GM18520 (cell line): ENCODE measurements around the gene FEM1B.
"Not testable (repeated sequence)": the region's sequence is repeated elsewhere in the genome, so short reads cannot be mapped to it uniquely, and the experiment has no call there.

Experiments used
- ATAC-seq: cut with Tn5 transposase; IDR thresholded peaks from one replicate; pipeline ENCODE4 v1.9.1; 2021; ENCODE audit not compliant: unreplicated experiment

Gene FEM1B

GRCh38 chr15:68277603-68278344, at the start of gene FEM1B:
TSS of gene FEM1B (plus strand) at chr15:68277745. CDS start at chr15:68278418, 673 bp downstream.
- ATAC-seq, result peak; percentile 62

DNA sequence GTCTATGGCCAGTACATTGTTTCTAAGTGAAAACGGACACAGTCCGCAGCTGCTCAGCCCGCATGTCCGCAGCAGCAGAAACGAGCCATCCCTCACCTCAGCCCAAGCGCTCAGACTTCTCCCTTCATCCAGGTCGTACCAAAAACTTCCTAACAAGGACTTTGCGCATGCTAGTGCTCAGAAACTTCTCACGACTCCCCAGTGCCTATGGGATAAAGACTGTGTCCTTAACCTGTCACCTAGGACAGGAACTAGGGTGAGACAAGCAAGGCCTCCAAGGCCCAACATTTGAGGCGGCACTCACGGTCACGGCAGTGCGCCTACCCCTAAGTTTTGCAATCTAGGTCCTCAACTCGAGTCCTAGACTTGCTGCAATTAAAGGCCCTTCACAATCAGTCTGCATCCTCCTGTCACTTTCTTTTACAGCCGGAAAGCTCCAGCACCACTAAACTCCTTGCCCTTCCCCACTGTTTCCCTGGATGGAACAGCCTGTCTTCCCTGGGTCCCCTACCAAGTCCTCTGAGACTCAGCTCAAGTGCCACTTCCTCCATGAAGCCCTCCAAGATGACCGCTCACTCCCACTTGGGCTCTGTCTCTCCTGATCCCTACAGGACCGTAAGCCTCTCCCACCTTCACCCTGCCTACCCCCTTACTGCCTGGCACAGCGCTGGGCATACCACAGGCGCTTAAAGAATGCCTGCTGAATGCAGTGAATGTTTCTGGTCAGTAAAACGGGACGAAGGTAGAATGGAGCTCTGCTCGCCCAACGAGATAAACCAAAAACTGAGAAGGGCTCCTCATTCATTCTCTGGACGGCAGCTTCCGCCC, 49.2 kb upstream of the FEM1B start:
- no peak for ATAC-seq

DNA sequence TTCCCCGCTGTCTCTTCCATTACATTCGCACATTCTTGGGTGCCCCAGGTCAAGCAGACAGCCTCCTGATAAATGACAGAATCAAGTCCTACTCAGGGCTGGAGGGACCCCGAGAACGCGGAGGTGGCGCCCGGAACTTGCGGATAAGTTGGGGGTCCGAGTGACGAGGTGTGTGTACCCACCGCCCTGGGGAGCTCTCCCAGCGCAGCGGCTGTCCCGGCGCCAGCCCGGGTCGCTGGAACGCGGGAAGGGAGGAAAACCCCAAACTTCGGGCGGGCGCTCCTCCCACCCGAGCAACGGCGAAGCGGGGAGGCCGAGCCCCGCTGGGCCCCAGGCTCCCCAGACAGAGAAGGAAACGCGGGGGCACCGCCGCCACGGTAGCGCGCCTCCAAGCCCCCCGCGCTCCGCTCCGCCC, 48.6 kb upstream of the FEM1B start:
- ATAC-seq, result no peak

DNA sequence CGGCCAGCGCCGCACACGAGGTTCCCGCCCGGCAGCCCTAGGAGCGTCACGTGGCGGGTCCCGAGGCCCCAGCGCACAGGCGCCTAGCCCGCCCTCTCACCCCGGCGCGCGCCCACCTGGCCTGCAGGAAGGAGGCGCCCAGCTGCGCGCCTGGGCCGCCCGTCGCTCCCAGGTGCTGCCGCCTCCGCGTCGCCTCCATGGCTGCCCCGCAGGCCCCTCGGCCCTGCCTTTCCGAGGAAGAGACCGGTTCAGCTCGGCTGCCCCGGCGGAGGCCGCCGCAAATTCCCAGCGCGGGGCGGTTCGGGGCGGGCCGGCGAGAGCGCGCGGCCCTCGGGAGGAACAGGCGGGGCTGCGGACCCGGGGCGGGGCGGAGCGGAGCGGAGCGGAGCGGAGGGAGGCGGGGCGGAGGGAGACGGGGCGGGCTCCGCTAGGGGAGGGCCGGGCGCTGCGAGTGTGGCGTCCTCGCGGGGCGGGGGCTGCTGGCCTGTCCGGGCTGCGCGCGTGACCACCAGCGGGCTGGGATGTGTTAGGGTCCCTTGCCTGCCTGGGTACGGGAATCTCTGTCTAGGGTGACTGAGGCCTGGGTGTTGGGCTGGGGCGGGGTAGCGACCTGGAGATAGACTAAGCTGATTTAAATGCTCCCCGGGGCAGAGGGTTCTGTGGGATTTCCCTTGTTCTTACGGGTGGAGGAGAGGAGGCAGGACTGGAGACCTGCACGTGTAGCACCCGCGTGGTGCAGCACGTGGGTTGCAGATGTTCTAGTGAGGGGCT, 48.0 kb upstream of the FEM1B start, which contains the start of gene CLN6:
Gene CLN6 (minus strand): TSS at position 343 of the 771 bp plus-strand sequence. CDS start 144 bp downstream, at position 199.
- ATAC-seq, result peak; percentile 64

- no peak for ATAC-seq
Measured at GRCh38 chr15:68230157-68231100, 47.1 kb upstream of the FEM1B start.

DNA sequence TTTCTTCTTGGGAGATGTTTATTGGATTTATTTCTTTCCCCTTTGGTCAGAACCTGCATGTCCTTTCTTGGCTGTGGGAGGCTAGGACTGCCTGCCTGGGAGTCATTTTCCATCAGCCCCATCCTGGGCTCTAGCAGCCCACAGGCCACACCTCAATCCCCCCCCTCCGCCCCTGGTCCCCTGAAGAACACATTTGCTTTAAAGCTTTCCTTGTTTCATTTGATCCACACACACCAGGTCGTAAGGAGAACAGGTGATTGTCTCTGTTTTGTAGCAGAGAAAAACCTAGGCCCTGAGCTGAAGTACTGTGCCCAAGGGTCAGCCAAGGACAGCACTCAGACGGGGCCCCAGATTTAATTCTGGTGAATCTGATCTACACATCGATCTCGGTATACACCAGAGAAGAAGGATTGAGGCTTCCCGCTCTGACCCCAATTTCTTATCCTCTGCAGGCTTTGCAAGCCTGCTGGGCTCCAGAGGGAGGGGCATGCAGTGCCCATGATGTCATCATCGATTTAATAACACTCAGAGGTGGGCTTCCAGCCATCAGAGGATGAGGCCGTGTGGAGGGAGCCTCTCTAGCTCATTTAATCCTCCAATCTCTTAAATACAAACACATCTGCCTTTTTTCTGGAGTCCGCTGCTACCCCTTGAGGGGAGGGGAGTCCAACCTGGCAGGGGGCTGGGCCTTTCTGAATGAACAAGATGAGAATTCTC, 46.3 kb upstream of the FEM1B start:
- no peak for ATAC-seq

GRCh38 chr15:68232449-68232848, 45.1 kb upstream of the FEM1B start:
- no peak for ATAC-seq

DNA sequence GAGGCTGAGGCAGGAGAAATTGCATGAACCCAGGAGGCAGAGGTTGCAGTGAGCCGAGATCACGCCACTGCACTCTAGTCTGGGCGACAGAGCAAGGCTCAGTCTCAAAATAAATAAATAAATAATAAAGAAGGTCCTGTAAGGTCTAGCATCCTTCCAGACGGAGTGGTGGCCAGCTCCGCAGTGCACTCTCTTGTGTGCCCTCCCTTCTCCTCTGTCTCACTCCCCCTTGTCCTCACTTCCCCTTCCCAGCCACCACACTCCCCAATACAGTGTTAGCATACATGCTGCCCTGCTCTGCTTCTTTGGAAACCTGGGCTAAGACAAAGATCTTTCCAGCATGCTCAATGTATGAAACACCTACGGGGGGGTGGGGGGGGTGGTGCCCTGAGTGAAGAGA, 44.6 kb upstream of the FEM1B start:
- ATAC-seq, result no peak

DNA sequence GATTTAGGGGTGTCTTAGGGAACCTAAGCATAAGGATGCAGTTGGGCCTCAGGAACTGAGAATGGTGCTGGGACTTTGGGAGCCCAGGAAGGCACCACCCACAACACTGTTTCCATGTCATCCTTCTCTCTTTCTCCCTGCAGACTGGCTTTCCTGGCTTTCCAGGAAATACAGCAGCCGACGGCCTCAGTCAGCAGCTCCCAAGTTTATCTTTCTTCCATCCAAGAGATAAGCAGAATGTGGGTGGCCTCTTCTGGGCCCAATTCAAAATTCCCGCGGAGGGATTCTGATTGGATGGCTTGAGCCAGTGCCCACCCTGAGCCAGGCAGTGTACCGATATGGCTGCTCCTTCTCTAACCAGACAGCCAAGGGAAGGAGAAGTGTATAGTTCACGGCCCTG, 43.5 kb upstream of the FEM1B start:
- no peak for ATAC-seq

GRCh38 chr15:68234520-68234919, 43.0 kb upstream of the FEM1B start:
- not testable (repeated sequence) for ATAC-seq

GRCh38 chr15:68235022-68235421, 42.5 kb upstream of the FEM1B start:
- no peak for ATAC-seq

GRCh38 chr15:68239025-68239424, 38.5 kb upstream of the FEM1B start:
- no peak for ATAC-seq

DNA sequence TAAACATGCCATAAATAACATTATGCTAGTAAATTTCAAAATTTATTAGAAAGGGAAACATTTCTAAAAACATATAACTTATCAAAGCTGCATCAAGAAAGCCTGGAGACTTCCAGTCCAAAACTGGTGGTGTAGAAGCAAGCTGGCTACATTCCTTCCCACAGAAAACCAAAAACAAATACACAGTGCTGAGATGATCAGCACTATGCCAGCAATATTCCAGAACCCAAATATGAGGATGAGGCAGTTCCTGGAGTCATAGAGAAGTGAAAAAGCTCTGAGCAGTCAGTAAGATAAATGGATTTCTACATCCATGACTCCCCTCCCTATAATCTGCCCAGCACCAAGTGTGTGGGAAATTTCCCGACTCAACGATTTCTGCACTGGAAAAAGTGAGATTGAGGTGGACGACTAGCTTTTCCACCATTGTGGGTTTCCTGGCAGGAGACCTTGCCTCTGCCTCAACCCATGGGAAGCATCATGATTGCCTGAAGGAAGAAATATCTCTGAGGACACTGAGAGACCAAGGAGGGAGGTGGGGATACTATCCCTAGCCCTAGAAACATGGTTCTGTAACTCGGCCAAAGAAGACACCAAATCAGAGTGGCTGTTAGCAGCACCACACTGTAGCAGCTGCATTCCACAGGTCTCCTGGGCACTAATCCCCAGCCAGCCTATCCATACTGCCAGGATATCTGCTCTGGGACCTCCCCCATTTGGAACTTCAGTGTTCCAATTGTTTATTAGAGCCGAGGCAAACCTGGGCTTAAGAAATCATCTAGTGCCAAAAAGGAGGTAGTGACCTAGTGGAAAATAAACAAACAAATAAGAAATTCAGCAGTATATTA, 36.2 kb upstream of the FEM1B start:
- no peak for ATAC-seq

DNA sequence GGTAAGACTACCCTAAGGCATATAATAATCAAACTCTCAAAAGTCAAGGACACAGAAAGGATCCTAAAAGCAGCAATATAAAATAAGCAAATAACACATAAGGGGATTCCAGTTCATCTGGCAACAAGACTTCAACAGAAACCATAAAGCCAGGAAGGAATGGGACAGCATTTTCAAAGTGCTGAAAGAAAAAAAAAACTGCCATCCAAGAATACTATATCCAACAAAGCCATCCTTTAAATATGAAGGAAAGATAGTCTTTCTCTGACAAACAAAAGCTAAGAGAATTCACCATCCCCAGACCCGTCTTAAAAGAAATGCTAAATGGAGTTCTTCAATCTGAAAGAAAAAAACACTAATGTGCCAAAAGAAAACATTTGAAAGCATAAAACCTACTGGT, 33.3 kb upstream of the FEM1B start:
- no peak for ATAC-seq

- ATAC-seq, result no peak
Measured at GRCh38 chr15:68249058-68249713, 28.4 kb upstream of the FEM1B start.

GRCh38 chr15:68252925-68253534, 24.5 kb upstream of the FEM1B start:
- no peak for ATAC-seq

DNA sequence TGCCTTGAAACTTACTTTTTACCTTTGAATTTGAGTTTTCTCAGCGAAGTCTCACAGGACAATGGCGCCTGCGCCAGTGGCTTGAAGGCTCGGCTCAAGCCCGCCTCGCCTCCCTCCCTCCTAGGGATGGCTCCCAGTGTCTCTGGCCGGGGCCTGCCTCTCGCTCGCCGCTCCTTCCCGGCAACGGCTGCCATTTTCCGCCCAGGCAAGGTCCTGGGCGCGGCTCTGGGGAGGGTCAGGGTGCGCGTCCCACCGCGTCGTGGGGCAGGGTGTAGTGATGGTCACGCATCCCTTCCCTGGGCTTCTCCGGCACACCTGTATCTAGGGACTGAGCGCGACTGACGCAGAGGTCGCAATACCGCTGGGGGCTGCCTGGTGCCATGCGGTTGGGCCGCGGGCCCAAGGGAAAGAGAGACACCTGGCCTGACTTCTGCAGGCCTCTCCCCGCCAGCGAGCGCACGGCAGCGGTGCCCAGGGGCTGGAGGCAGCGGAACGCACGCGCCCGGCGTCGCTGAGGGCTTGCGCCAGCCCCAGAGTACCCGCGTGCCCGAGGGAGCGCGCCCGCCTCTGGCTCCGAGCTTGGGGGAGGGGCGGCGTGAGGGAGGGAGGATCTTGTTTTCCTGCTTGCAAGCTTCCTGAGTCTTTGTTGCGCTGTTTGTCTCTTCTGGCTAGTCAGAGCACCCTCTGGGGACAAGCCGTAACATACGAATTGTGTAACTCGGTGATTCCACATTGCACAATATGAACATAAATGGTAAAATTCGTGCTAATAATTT, 20.7 kb upstream of the FEM1B start:
- no peak for ATAC-seq
